K562 (cell line): Measurements from ENCODE around the gene PDLIM7. TPM values are rescaled to one million over a fixed set of nuclear protein-coding genes. Genes with fewer than 3 reads are reported as not detected.

ENCODE experiments used
- ATAC-seq: fragments of 200-7000 bp; cut with Tn5 transposase; 3 replicates; pipeline ENCODE4 v1.9.1; 2020; ENCODE audit warnings: moderate library complexity
- BruUV-seq: library from RNA; stranded (reverse); fragments of 400-500 nt; replicated peaks from 2 replicates; lab custom pipeline; 2021; lab: Mats Ljungman, UMichigan
- CTCF ChIA-PET: fragments of 300-600 bp; formaldehyde crosslinking; extraction: SDS; loops from one replicate; lab custom pipeline; 2021; ENCODE audit warnings: low intra/inter-chr PET ratio; lab: Yijun Ruan, JAX
- POLR2A ChIA-PET: fragments of 300-600, 350-650 bp; sonication (Branson Sonifier 250); formaldehyde crosslinking; extraction: SDS; loops from one replicate; lab custom pipeline; 2021; ENCODE audit warnings: antibody characterized with exemption, inconsistent platforms; lab: Yijun Ruan, JAX
- DNase-seq, 4 experiments: peaks; one replicate each; pipeline versions ENCODE4 v3.0.0 to v3.0.0-alpha.2; 2011 to 2018; ENCODE audit warnings: low spot score in 3 of 4, mixed read lengths in 3 of 4; ENCODE audit errors: extremely low read depth in 1 of 4
- FAIRE-seq: peaks from 2 replicates; lab custom pipeline; 2011; peaks lifted over from hg19 to GRCh38; lab: Jason Lieb, UNC
- H2AFZ ChIP-seq: 2 replicates; pipeline ENCODE4 v1.6.0; 2011; ENCODE audit warnings: low read depth, low read length, control low read depth, inconsistent platforms
- H3K27ac ChIP-seq: fragments of 200-600 bp; 3 replicates; pipeline ENCODE4 v1.8.0; 2011; ENCODE audit warnings: low read depth, mild to moderate bottlenecking, control low read depth, inconsistent platforms, low read length, moderate library complexity, mixed read lengths; ENCODE audit errors: extremely low read depth
- H3K27me3 ChIP-seq, 2 experiments: fragments of 300-600 bp in 1 of 2; 2 replicates in 1 of 2; 3 replicates in 1 of 2; pipeline versions ENCODE4 v1.6.0 to v1.8.0; 2011; ENCODE audit warnings: inconsistent platforms in 2 of 2, low read length in 2 of 2, mild to moderate bottlenecking in 1 of 2, mixed read lengths in 1 of 2, moderate library complexity in 1 of 2; ENCODE audit not compliant: control insufficient read depth in 2 of 2, insufficient read depth in 2 of 2
- H3K36me3 ChIP-seq: fragments of 300-600 bp; 3 replicates; pipeline ENCODE4 v1.8.0; 2011; ENCODE audit warnings: mild to moderate bottlenecking, low read length, inconsistent platforms; ENCODE audit not compliant: control insufficient read depth, insufficient read depth
- H3K4me1 ChIP-seq, 2 experiments: fragments of 200-600 bp in 1 of 2; replicated peaks in 1 of 2; 2 replicates in 1 of 2; 3 replicates in 1 of 2; pipeline versions ENCODE4 v1.5.1 to v1.8.0; 2011; ENCODE audit warnings: inconsistent platforms in 2 of 2, low read length in 2 of 2, mild to moderate bottlenecking in 1 of 2, mixed read lengths in 1 of 2, moderate library complexity in 1 of 2; ENCODE audit not compliant: control insufficient read depth in 2 of 2, insufficient read depth in 2 of 2
- H3K4me2 ChIP-seq: 2 replicates; pipeline ENCODE4 v1.6.1; 2011; ENCODE audit warnings: low read length, control low read depth, inconsistent platforms, mixed read lengths; ENCODE audit not compliant: insufficient read depth
- H3K4me3 ChIP-seq: fragments of 200-600 bp; sonication (generic), shearing (Covaris generic); 2 replicates; pipeline ENCODE4 v1.5.1; 2016; ENCODE audit warnings: control low read depth, inconsistent platforms
- H3K79me2 ChIP-seq: fragments of 200-600 bp; 3 replicates; pipeline ENCODE4 v1.8.0; 2011; ENCODE audit warnings: low read length, inconsistent platforms; ENCODE audit not compliant: control insufficient read depth, insufficient read depth
- H3K9ac ChIP-seq, 2 experiments: 2 replicates each; pipeline versions ENCODE4 v1.6.0 to v1.6.1; 2011; ENCODE audit warnings: low read depth in 2 of 2, low read length in 2 of 2, control low read depth in 1 of 2, inconsistent platforms in 1 of 2, mild to moderate bottlenecking in 1 of 2, mixed read lengths in 1 of 2; ENCODE audit not compliant: insufficient read depth in 1 of 2
- H3K9me1 ChIP-seq: one replicate; pipeline ENCODE4 v1.6.0; 2011; ENCODE audit warnings: inconsistent platforms, mild to moderate bottlenecking, low read length, moderate library complexity; ENCODE audit not compliant: control insufficient read depth, insufficient read depth
- H3K9me3 ChIP-seq: replicated peaks from 2 replicates; pipeline ENCODE4 v1.5.1; 2011; ENCODE audit warnings: low read depth, low read length, inconsistent platforms; ENCODE audit not compliant: control insufficient read depth, insufficient read depth
- H4K20me1 ChIP-seq: replicated peaks from 2 replicates; pipeline ENCODE4 v1.6.1; 2011; ENCODE audit warnings: low read length, inconsistent platforms, mixed read lengths; ENCODE audit not compliant: control insufficient read depth, insufficient read depth
- CHCHD3 ChIP-seq: fragments of 250-450 bp; sonication (Bioruptor Pico); IDR thresholded peaks from 2 replicates; pipeline ENCODE4 v2.1.2; 2022; ENCODE audit warnings: mild to moderate bottlenecking
- CHD1 ChIP-seq: fragments of 200-600 bp; sonication (generic); IDR thresholded peaks from one replicate; pipeline ENCODE4 v1.6.1; 2012; ENCODE audit warnings: mild to moderate bottlenecking, moderate library complexity, low read length, inconsistent platforms
- ELK1 ChIP-seq: sonication (generic); formaldehyde crosslinking; IDR thresholded peaks from 2 replicates; pipeline ENCODE4 v1.8.1; 2022; ENCODE audit warnings: missing genetic modification reagents
- FIP1L1 ChIP-seq: fragments of 200-400 bp; formaldehyde crosslinking; IDR thresholded peaks from 2 replicates; pipeline ENCODE4 v1.6.1; 2018; ENCODE audit warnings: mild to moderate bottlenecking, low read depth, low read length; ENCODE audit not compliant: poor library complexity, severe bottlenecking
- POLR2G ChIP-seq: fragments of 200-400 bp; formaldehyde crosslinking; IDR thresholded peaks from 2 replicates; pipeline ENCODE4 v1.6.1; 2017; ENCODE audit warnings: low read depth, mild to moderate bottlenecking, antibody characterized with exemption, low read length, moderate library complexity
- RBM25 ChIP-seq: fragments of 200-400 bp; formaldehyde crosslinking; IDR thresholded peaks from 2 replicates; pipeline ENCODE4 v1.6.1; 2018; ENCODE audit warnings: low read length, low read depth, moderate library complexity; ENCODE audit not compliant: severe bottlenecking
- SNAPC5 ChIP-seq: fragments of 250-450 bp; sonication (Bioruptor Pico); IDR thresholded peaks from 2 replicates; pipeline ENCODE4 v1.8.0; 2021; ENCODE audit warnings: moderate library complexity, mild to moderate bottlenecking, inconsistent platforms
- ZNF146 ChIP-seq: IDR thresholded peaks from one replicate; pipeline ENCODE4 v1.6.1; 2018; ENCODE audit warnings: missing compliant biosample characterization; ENCODE audit not compliant: unreplicated experiment
- ZNF668 ChIP-seq: fragments of 250-450 bp; sonication (Bioruptor Pico); IDR thresholded peaks from 2 replicates; pipeline ENCODE4 v1.8.0; 2022; ENCODE audit warnings: mild to moderate bottlenecking, inconsistent platforms
- ZNF830 ChIP-seq: fragments of 250-450 bp; sonication (Bioruptor Pico); IDR thresholded peaks from 2 replicates; pipeline ENCODE4 v1.5.0; 2021; ENCODE audit warnings: mild to moderate bottlenecking
- WGBS: fragments of 100-300 bp; shearing (Covaris generic); methylation state at CpG from one replicate; pipeline ENCODE4 v1.1.6; 2016; ENCODE audit warnings: low coverage, mixed read lengths; ENCODE audit not compliant: insufficient coverage; ENCODE audit errors: missing lambda C conversion rate; 5-methylcytosine and 5-hydroxymethylcytosine counted together
- in situ Hi-C: fragments of 300-500 bp; cut with MboI; formaldehyde crosslinking; loops from 4 replicates; pipeline ENCODE4 v1.15.0; 2018; ENCODE audit warnings: inconsistent platforms, mixed read lengths
- intact Hi-C: fragments of 100-400 bp; cut with micrococcal nuclease; formaldehyde crosslinking; loops from 2 replicates; pipeline ENCODE4 v1.14.2; 2022
- polyA plus RNA-seq, 8 experiments: library from polyadenylated mRNA; depleted of rRNA in 4 of 8; stranded (reverse) in 5 of 8; unstranded in 3 of 8; fragments of >200 nt; fragmentation: Nextera tagmentation in 2 of 8; fragmentation: Illumina TruSeq in 1 of 8; extraction: Ambion mirVana in 2 of 8; extraction: Trizol in 1 of 8; gene quantifications; 2 replicates each; pipeline versions ENCODE4 v1.2.1 to v1.2.3, GENCODE V29; 2011 to 2014; ENCODE audit warnings: inconsistent platforms in 1 of 8, missing spikeins in 1 of 8
- total RNA-seq, 7 experiments: library from RNA; depleted of rRNA in 6 of 7; stranded (reverse); fragments of >200 nt in 6 of 7; fragmentation: Illumina TruSeq in 2 of 7; extraction: Trizol in 2 of 7; gene quantifications; 2 replicates each; pipeline versions ENCODE4 v1.2.1 to v1.2.3, GENCODE V29; 2011 to 2021; ENCODE audit warnings: low replicate concordance in 1 of 7
- TF ChIP-seq, protein P1 (sequence below): fragments of 450-650 bp; IDR thresholded peaks from 2 replicates; pipeline ENCODE4 v1.6.1; 2017; ENCODE audit warnings: mild to moderate bottlenecking, moderate library complexity

PDLIM7 gene
- total and polyA plus RNA-seq, 9 of the 15 experiments (the other 6 are each of a cell fraction or from before 2014, with no cell fraction given) = 2.1 to 124 (median 32.6) TPM

DNA sequence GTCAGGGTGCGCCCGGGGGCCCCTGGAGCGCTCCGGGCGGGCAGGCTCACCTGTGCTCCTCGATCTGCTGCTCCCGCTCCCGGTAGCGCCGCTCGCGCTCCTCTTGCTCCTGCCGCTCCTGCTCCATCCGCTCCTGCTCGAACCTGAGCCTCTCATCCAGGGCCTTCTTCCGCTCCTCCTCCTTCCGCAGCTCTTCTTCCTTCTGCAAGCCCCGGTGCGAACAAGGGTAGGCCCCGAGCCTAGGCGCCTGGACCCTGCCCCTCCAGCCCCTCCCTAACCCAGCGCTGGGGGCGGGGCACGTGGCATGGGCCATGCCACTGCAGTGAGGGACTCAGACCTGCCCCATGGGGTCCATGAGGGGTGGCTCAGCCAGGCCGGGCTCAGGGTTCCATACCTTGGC, 30.5 kb downstream of the PDLIM7 start:
- Histone ChIP-seq H3K79me2 (peaks cover 25% of the 10 kb centered on the region), H3K4me2 (no peak overlapping the region), H3K4me1 (peaks cover 8 to 40% of the 10 kb centered on the region in 2 experiments), H3K4me3 (no peak overlapping the region), H3K9me3 (peaks cover 4% of the 10 kb centered on the region), H3K27me3 (no peaks in the 10 kb centered on the region), H3K36me3 (peaks cover 64% of the 10 kb centered on the region; the same call in 2 of the 3 replicates), H4K20me1 (no peaks in the 10 kb centered on the region; the same call in none of the 2 replicates), H2AFZ (no peak overlapping the region), H3K9ac (no peak overlapping the region), H3K9me1 (no peaks in the 10 kb centered on the region), H3K27ac (no peak overlapping the region)
- in situ Hi-C loops (no loop called here), intact Hi-C loops (no loop called here)
- DNase-seq (no peak), ATAC-seq (no peak), FAIRE-seq (no peak)
- TF ChIP-seq POLR2G = peak; percentile 28; the same call in 1 of the 2 replicates
- TF ChIP-seq ZNF830 = no peak
- CTCF ChIA-PET = no interaction called here
- BruUV-seq = no TSS peak
- 95% methylated on average over 13 of the region's 25 CpGs for WGBS
- POLR2A ChIA-PET = interaction anchor here (0.6 to 0.7 kb wide), 2 partner anchors 9 to 11 kb away, joined by 3 read pairs; no protein-coding TSS in a partner anchor

DNA sequence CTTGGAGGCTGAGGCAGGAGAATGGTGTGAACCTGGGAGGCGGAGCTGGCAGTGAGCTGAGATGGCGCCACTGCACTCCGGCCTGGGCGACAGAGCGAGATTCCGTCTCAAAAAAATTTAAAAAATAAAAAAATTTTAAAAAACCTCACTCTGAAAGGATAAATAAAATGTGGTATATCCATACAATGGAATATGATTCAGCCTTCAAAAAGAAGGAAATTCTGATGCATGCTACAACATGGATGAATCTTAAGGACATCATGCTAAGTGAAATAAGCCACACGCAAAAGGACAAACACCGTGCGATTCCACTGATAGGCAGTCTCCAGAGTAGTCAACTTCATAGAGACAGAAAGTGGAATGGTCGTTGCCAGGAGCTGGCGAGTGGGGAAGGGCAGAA, 32.4 kb downstream of the PDLIM7 start:
- WGBS = 94% methylated on average over 11 of the region's 11 CpGs
- ATAC-seq = no peak
- H3K27me3 ChIP-seq = no peaks in the 10 kb centered on the region
- H3K9me1 ChIP-seq = no peaks in the 10 kb centered on the region
- H2AFZ ChIP-seq = no peak overlapping the region
- intact Hi-C loops (no loop called here), in situ Hi-C loops (no loop called here)
- no peak for DNase-seq
- no peak overlapping the region for H3K9ac ChIP-seq
- BruUV-seq = no TSS peak
- H4K20me1 ChIP-seq = no peaks in the 10 kb centered on the region; the same call in none of the 2 replicates
- FAIRE-seq = no peak
- H3K4me1 ChIP-seq = peaks cover 8 to 32% of the 10 kb centered on the region in 2 experiments
- H3K36me3 ChIP-seq = peaks cover 60% of the 10 kb centered on the region; the same call in 2 of the 3 replicates
- H3K4me2 ChIP-seq = no peak overlapping the region
- peaks cover 4% of the 10 kb centered on the region for H3K9me3 ChIP-seq
- POLR2A ChIA-PET = interaction anchor here (0.7 kb wide), 1 partner anchor 10 kb away, joined by 3 read pairs; no protein-coding TSS in a partner anchor
- H3K4me3 ChIP-seq = no peak overlapping the region
- CTCF ChIA-PET = no interaction called here
- no peak for TF ChIP-seq ZNF668 (CRISPR knock-in tag)
- no peak for TF ChIP-seq FIP1L1
- TF ChIP-seq, protein P1, sequence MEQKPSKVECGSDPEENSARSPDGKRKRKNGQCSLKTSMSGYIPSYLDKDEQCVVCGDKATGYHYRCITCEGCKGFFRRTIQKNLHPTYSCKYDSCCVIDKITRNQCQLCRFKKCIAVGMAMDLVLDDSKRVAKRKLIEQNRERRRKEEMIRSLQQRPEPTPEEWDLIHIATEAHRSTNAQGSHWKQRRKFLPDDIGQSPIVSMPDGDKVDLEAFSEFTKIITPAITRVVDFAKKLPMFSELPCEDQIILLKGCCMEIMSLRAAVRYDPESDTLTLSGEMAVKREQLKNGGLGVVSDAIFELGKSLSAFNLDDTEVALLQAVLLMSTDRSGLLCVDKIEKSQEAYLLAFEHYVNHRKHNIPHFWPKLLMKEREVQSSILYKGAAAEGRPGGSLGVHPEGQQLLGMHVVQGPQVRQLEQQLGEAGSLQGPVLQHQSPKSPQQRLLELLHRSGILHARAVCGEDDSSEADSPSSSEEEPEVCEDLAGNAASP = no peak
- peak; percentile 59 for TF ChIP-seq RBM25
- TF ChIP-seq ELK1 = no peak
- no peak for TF ChIP-seq CHCHD3 (CRISPR knock-in tag)
- TF ChIP-seq ZNF146 = peak; percentile 84
- no peak for TF ChIP-seq SNAPC5 (CRISPR knock-in tag)
- TF ChIP-seq CHD1 = no peak
- H3K27ac ChIP-seq = no peak overlapping the region
- H3K79me2 ChIP-seq = peaks cover 8% of the 10 kb centered on the region
